SKM-1 treated with dmso at 0.1 percent for 144 hours (cell line): Measurements from ENCODE around the gene SOX4.

Experiments
- DNase-seq: peaks from one replicate; lab custom pipeline; 2025; ENCODE audit not compliant: unreplicated experiment; lab: John Stamatoyannopoulos, UW

SOX4 gene

GRCh38 chr6:21612067-21612745, 18.7 kb downstream of the SOX4 start:
- no peak for DNase-seq

- no peak for DNase-seq
Observed at GRCh38 chr6:21613809-21614208, 20.3 kb downstream of the SOX4 start.

GRCh38 chr6:21614226-21614625, 20.7 kb downstream of the SOX4 start:
- DNase-seq, result no peak

- no peak for DNase-seq
Observed at GRCh38 chr6:21615504-21615903, 22.0 kb downstream of the SOX4 start.

GRCh38 chr6:21616005-21616404, 22.5 kb downstream of the SOX4 start:
- no peak for DNase-seq

- DNase-seq, result no peak
Observed at GRCh38 chr6:21625642-21626041, 32.1 kb downstream of the SOX4 start.

GRCh38 chr6:21626756-21627155, 33.2 kb downstream of the SOX4 start:
- DNase-seq, result no peak

- DNase-seq, result no peak
Observed at GRCh38 chr6:21628160-21628559, 34.6 kb downstream of the SOX4 start.

GRCh38 chr6:21633511-21634109, 40.1 kb downstream of the SOX4 start:
- no peak for DNase-seq

GRCh38 chr6:21634582-21634981, 41.0 kb downstream of the SOX4 start:
- DNase-seq, result no peak

GRCh38 chr6:21636876-21637275, 43.3 kb downstream of the SOX4 start:
- DNase-seq, result no peak

GRCh38 chr6:21639316-21639715, 45.8 kb downstream of the SOX4 start:
- DNase-seq, result no peak
